Keratinocyte (primary cell): Measurements from ENCODE around the gene TMEM50B. TPM values are rescaled to one million over a fixed set of nuclear protein-coding genes. Genes with fewer than 3 reads are reported as not detected.

Experiments
- DNase-seq: peaks from one replicate; pipeline ENCODE4 v3.0.0-alpha.2; 2011; ENCODE audit warnings: low read depth, missing footprints, low spot score
- FAIRE-seq: peaks from 2 replicates; lab custom pipeline; 2011; peaks lifted over from hg19 to GRCh38; lab: Jason Lieb, UNC
- H2AFZ ChIP-seq: 2 replicates; pipeline ENCODE4 v1.6.0; 2012; ENCODE audit warnings: low read length, control low read depth, inconsistent platforms; ENCODE audit not compliant: control insufficient read depth
- H3K27ac ChIP-seq: 2 replicates; pipeline ENCODE4 v1.5.1; 2011; ENCODE audit warnings: low read length; ENCODE audit not compliant: control insufficient read depth, insufficient read depth
- H3K27me3 ChIP-seq: 3 replicates; pipeline ENCODE4 v1.6.0; 2011; ENCODE audit warnings: low read length; ENCODE audit not compliant: control insufficient read depth, insufficient read depth; ENCODE audit errors: extremely low read depth
- H3K36me3 ChIP-seq, 2 experiments: 2 replicates in 1 of 2; 3 replicates in 1 of 2; pipeline ENCODE4 v1.5.1; 2011; ENCODE audit warnings: low read length in 2 of 2, mild to moderate bottlenecking in 1 of 2; ENCODE audit not compliant: control insufficient read depth in 2 of 2, insufficient read depth in 2 of 2; ENCODE audit errors: extremely low read depth in 1 of 2
- H3K4me1 ChIP-seq: 3 replicates; pipeline ENCODE4 v1.5.1; 2011; ENCODE audit warnings: low read length; ENCODE audit not compliant: control insufficient read depth, insufficient read depth; ENCODE audit errors: extremely low read depth
- H3K4me2 ChIP-seq: 3 replicates; pipeline ENCODE4 v1.6.0; 2011; ENCODE audit warnings: low read depth, low read length; ENCODE audit not compliant: control insufficient read depth, insufficient read depth; ENCODE audit errors: extremely low read depth
- H3K4me3 ChIP-seq, 3 experiments: fragments of 200-600 bp in 1 of 3; sonication (generic) in 1 of 3; 2 replicates in 2 of 3; 3 replicates in 1 of 3; pipeline ENCODE4 v1.5.1; 2011 to 2016; ENCODE audit warnings: low read length in 3 of 3, mild to moderate bottlenecking in 3 of 3, control low read depth in 2 of 3, inconsistent platforms in 1 of 3, low read depth in 1 of 3, mixed read lengths in 1 of 3, mixed run types in 1 of 3, moderate library complexity in 1 of 3; ENCODE audit not compliant: control insufficient read depth in 2 of 3, insufficient read depth in 2 of 3; ENCODE audit errors: extremely low read depth in 1 of 3
- H3K79me2 ChIP-seq: 2 replicates; pipeline ENCODE4 v1.6.0; 2012; ENCODE audit warnings: low read length; ENCODE audit not compliant: control insufficient read depth, insufficient read depth
- H3K9ac ChIP-seq: 3 replicates; pipeline ENCODE4 v1.6.0; 2011; ENCODE audit warnings: low read length; ENCODE audit not compliant: control insufficient read depth, insufficient read depth; ENCODE audit errors: extremely low read depth
- H3K9me1 ChIP-seq: 3 replicates; pipeline ENCODE4 v1.6.0; 2011; ENCODE audit warnings: low read length; ENCODE audit not compliant: control insufficient read depth, insufficient read depth; ENCODE audit errors: extremely low read depth
- H3K9me3 ChIP-seq: 2 replicates; pipeline ENCODE4 v1.5.1; 2012; ENCODE audit warnings: low read depth, low read length; ENCODE audit not compliant: control insufficient read depth
- H4K20me1 ChIP-seq: 3 replicates; pipeline ENCODE4 v1.6.0; 2011; ENCODE audit warnings: low read length; ENCODE audit not compliant: control insufficient read depth, insufficient read depth; ENCODE audit errors: extremely low read depth
- EZH2 ChIP-seq: IDR thresholded peaks from one replicate; pipeline ENCODE4 v1.6.1; 2012; ENCODE audit warnings: inconsistent platforms, mild to moderate bottlenecking, low read length, moderate library complexity
- dilution Hi-C: fragments of 300-500 bp; cut with MboI; formaldehyde crosslinking; loops from one replicate; pipeline ENCODE4 v1.7.0; 2020; ENCODE audit warnings: low sequenced_read_pairs; ENCODE audit not compliant: extremely low pct_ligation_motif_present
- polyA minus RNA-seq, 3 experiments: library from RNA; depleted of rRNA, polyadenylated mRNA; stranded (reverse); fragments of >200 nt; gene quantifications; 1 replicate in 1 of 3; 2 replicates in 1 of 3; 3 replicates in 1 of 3; pipeline ENCODE4 v1.2.3, GENCODE V29; 2011
- polyA plus RNA-seq, 5 experiments: library from polyadenylated mRNA; depleted of rRNA in 3 of 5; stranded (reverse) in 3 of 5; stranded (forward) in 1 of 5; unstranded in 1 of 5; fragments of >200 nt; gene quantifications; 1 replicate in 1 of 5; 2 replicates in 3 of 5; 3 replicates in 1 of 5; pipeline versions ENCODE4 v1.2.1 to v1.2.3, GENCODE V29; 2011 to 2012; ENCODE audit warnings: missing spikeins in 2 of 5, low read depth in 1 of 5, low replicate concordance in 1 of 5
- TF ChIP-seq, protein P1 (sequence below), 3 experiments: IDR thresholded peaks in 1 of 3; conservative IDR thresholded peaks in 1 of 3; optimal IDR thresholded peaks in 1 of 3; 2 replicates in 2 of 3; 3 replicates in 1 of 3; pipeline versions ENCODE3 to v1.5.1; 2011; ENCODE audit warnings: low read length in 3 of 3, mild to moderate bottlenecking in 3 of 3, moderate library complexity in 2 of 3, control low read depth in 1 of 3, inconsistent platforms in 1 of 3; ENCODE audit not compliant: insufficient read depth in 2 of 3; ENCODE audit errors: extremely low read depth in 1 of 3

The TMEM50B gene
- 20.9 to 39.7 TPM (median 25.5 TPM) in 3 replicates for polyA plus RNA-seq
- polyA plus RNA-seq (2011; ENCODE audit: low read depth): 20.3 TPM
- 15.0 and 27.7 TPM in 2 replicates for polyA plus RNA-seq (2011; cell fraction: cytosol; rRNA removed)
- polyA plus RNA-seq (2011; cell fraction: nucleus; rRNA removed): 49.7 and 57.1 TPM in 2 replicates
- 17.9 and 25.1 TPM in 2 replicates for polyA plus RNA-seq (2012; ENCODE audit: low replicate concordance)
- polyA minus RNA-seq: 6.0 to 16.8 TPM (median 8.0 TPM) in 3 replicates
- 13.2 TPM for polyA minus RNA-seq (2011; cell fraction: cytosol; rRNA and poly(A)+ RNA removed)
- 9.3 and 20.2 TPM in 2 replicates for polyA minus RNA-seq (2011; cell fraction: nucleus; rRNA and poly(A)+ RNA removed)

DNA sequence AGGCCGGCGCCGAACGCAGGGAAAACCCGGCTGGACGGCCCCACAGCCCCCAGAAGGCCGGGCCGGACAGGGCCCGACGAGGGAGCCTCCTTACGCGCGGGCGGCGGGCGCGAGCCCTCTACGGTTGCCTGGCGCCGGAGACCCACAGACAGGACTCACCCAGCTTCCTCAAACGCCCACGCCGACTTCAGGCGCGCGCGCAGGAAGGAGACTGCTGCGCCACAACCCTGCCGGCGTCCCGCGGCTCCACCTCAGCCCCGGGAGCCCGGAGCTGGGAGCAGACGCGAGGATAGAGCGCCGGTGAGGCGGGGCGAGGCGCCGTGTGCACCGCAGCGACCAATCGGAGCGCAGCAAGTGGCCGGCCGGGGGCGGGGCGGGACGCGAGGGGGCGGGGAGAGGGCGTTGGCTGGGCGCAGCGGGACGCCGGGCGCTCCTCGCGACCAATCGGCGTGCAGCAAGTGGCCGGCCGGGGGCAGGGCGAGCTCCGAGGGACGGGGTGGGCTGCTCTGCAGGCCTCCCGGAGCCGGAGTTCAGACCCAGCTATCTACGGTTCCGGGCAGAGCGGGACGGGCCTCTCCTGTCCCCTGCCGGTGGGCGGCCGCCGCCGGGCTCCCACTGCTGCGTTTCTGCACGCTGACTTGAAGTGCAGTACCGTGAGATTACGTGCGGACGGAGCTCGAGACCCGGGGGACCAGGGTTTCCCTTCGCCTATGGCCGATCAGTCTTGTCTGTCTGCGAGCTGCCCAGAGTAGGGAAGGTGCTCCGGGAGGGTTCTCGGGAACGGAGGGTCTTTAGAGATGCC is at the start of gene TMEM50B:
Gene TMEM50B, minus strand, starts transcription at position 296 of the 802 bp plus-strand sequence. CDS start 11,089 bp downstream, outside the sequence.
- Histone ChIP-seq H3K4me1 (peaks cover 8% of the 10 kb centered on the region), H3K9me3 (no peaks in the 10 kb centered on the region), H3K36me3 (no peaks in the 10 kb centered on the region), H3K79me2 (peaks cover 25% of the 10 kb centered on the region), H3K9ac (peak within 1 kb of the TSS; percentile 91), H3K27me3 (no peaks in the 10 kb centered on the region), H2AFZ (peak within 1 kb of the TSS; percentile 87), H3K4me2 (peak within 1 kb of the TSS; percentile 94), H3K9me1 (no peaks in the 10 kb centered on the region), H3K27ac (peak within 1 kb of the TSS; percentile 83), H4K20me1 (no peaks in the 10 kb centered on the region), H3K4me3 (peak within 1 kb of the TSS; percentile 90 to 98 (median 94))
- FAIRE-seq (no peak), DNase-seq (peak; percentile 66)
- dilution Hi-C loops: no loop called here
- TF ChIP-seq, protein P1, sequence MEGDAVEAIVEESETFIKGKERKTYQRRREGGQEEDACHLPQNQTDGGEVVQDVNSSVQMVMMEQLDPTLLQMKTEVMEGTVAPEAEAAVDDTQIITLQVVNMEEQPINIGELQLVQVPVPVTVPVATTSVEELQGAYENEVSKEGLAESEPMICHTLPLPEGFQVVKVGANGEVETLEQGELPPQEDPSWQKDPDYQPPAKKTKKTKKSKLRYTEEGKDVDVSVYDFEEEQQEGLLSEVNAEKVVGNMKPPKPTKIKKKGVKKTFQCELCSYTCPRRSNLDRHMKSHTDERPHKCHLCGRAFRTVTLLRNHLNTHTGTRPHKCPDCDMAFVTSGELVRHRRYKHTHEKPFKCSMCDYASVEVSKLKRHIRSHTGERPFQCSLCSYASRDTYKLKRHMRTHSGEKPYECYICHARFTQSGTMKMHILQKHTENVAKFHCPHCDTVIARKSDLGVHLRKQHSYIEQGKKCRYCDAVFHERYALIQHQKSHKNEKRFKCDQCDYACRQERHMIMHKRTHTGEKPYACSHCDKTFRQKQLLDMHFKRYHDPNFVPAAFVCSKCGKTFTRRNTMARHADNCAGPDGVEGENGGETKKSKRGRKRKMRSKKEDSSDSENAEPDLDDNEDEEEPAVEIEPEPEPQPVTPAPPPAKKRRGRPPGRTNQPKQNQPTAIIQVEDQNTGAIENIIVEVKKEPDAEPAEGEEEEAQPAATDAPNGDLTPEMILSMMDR (optimal IDR thresholded peaks at IDR 0.05 in 1 of 3, IDR thresholded peaks at IDR 0.05 in 1 of 3, conservative IDR thresholded peaks at IDR 0.05 in 1 of 3; ENCODE audit: extremely low read depth in 1 of 3, insufficient read depth in 2 of 3, low read length in 3 of 3): peak; percentile 6 to 30 (median 23)
- no peak for TF ChIP-seq EZH2

DNA sequence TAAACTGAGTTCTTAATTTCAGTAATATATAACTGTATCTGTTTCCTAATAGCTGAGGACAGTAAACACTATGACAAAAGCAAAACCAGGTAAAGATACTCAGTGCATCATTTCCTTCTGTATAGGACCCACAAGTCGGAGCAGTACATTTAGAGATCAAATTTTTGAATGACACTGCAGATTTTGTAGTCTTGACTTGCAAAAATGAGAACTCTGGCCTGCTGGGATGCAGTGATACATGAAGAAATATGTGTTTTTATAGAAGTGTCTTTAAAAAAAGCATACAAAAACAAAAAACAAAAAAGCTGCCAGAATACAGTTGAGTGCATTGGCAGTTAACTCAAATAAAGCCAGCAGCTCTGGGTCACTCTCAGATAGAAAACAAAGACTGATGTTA is 43.2 kb upstream of the TMEM50B start:
- no peak for TF ChIP-seq EZH2
- TF ChIP-seq, protein P1 (optimal IDR thresholded peaks at IDR 0.05 in 1 of 3, IDR thresholded peaks at IDR 0.05 in 1 of 3, conservative IDR thresholded peaks at IDR 0.05 in 1 of 3; ENCODE audit: extremely low read depth in 1 of 3, insufficient read depth in 2 of 3, low read length in 3 of 3): no peak
- H3K27ac ChIP-seq: no peak overlapping the region
- H3K4me3 ChIP-seq: no peak overlapping the region
- H3K79me2 ChIP-seq: no peaks in the 10 kb centered on the region
- H4K20me1 ChIP-seq: no peaks in the 10 kb centered on the region
- H3K9me3 ChIP-seq: no peaks in the 10 kb centered on the region
- no peaks in the 10 kb centered on the region for H3K9me1 ChIP-seq
- no peak overlapping the region for H3K9ac ChIP-seq
- H3K36me3 ChIP-seq: peaks cover 28% of the 10 kb centered on the region in 2 experiments
- DNase-seq (no peak), FAIRE-seq (no peak)
- no peaks in the 10 kb centered on the region for H3K4me1 ChIP-seq
- dilution Hi-C loops: no loop called here
- H3K4me2 ChIP-seq: no peak overlapping the region
- H2AFZ ChIP-seq: no peak overlapping the region
- H3K27me3 ChIP-seq: no peaks in the 10 kb centered on the region
